HepG2 (cell line): Measurements from ENCODE around the gene COPZ1. TPM values are rescaled to one million over a fixed set of nuclear protein-coding genes. Genes with fewer than 3 reads are reported as not detected.

Experiments
- ATAC-seq: fragments of 200-7000 bp; cut with Tn5 transposase; 3 replicates; pipeline ENCODE4 v1.9.1; 2020; ENCODE audit warnings: mild to moderate bottlenecking, moderate library complexity
- BruUV-seq: library from RNA; stranded (reverse); fragments of 400-500 nt; replicated peaks from 2 replicates; lab custom pipeline; 2021; lab: Mats Ljungman, UMichigan
- CTCF ChIA-PET: fragments of 300-600 bp; formaldehyde crosslinking; extraction: SDS; loops from one replicate; lab custom pipeline; 2021; ENCODE audit warnings: low total read pairs, inconsistent platforms, low intra/inter-chr PET ratio; lab: Yijun Ruan, JAX
- POLR2A ChIA-PET: fragments of 350-600 bp; sonication (Branson Sonifier 250); formaldehyde crosslinking; loops from one replicate; lab custom pipeline; 2020; ENCODE audit warnings: antibody characterized with exemption, inconsistent platforms; lab: Yijun Ruan, JAX
- DNase-seq: peaks from one replicate; pipeline ENCODE4 v3.0.0-alpha.2; 2015; ENCODE audit warnings: low spot score
- FAIRE-seq: peaks from 3 replicates; lab custom pipeline; 2011; peaks lifted over from hg19 to GRCh38; lab: Jason Lieb, UNC
- H2AFZ ChIP-seq: one replicate; pipeline ENCODE4 v1.6.1; 2011; ENCODE audit warnings: low read length, inconsistent platforms
- H3K27ac ChIP-seq: fragments of 300-600 bp; 3 replicates; pipeline ENCODE4 v1.8.0; 2011; ENCODE audit warnings: mixed run types, mild to moderate bottlenecking, mixed read lengths, low read length, inconsistent platforms; ENCODE audit not compliant: insufficient read depth; ENCODE audit errors: extremely low read length
- H3K27me3 ChIP-seq, 2 experiments: fragments of 200-600 bp in 1 of 2; 2 replicates in 1 of 2; 3 replicates in 1 of 2; pipeline versions ENCODE4 v1.6.0 to v1.8.0; 2011; ENCODE audit warnings: low read length in 2 of 2, mild to moderate bottlenecking in 2 of 2, moderate library complexity in 2 of 2, inconsistent platforms in 1 of 2; ENCODE audit not compliant: insufficient read depth in 2 of 2, control insufficient read depth in 1 of 2
- H3K36me3 ChIP-seq, 2 experiments: fragments of 200-600 bp in 1 of 2; replicated peaks in 1 of 2; 2 replicates in 1 of 2; 3 replicates in 1 of 2; pipeline versions ENCODE4 v1.5.1 to v1.8.0; 2011; ENCODE audit warnings: low read length in 2 of 2, inconsistent platforms in 1 of 2; ENCODE audit not compliant: insufficient read depth in 2 of 2, control insufficient read depth in 1 of 2
- H3K4me1 ChIP-seq: 2 replicates; pipeline ENCODE4 v1.5.1; 2012; ENCODE audit warnings: low read length, inconsistent platforms; ENCODE audit not compliant: insufficient read depth
- H3K4me2 ChIP-seq: 2 replicates; pipeline ENCODE4 v1.6.0; 2011; ENCODE audit warnings: low read depth, low read length, inconsistent platforms
- H3K4me3 ChIP-seq, 3 experiments: fragments of 200-600 bp in 1 of 3; sonication (generic), shearing (Covaris generic) in 1 of 3; replicated peaks in 1 of 3; 2 replicates each; pipeline ENCODE4 v1.5.1; 2011 to 2016; ENCODE audit warnings: low read length in 3 of 3, inconsistent platforms in 2 of 3, low read depth in 2 of 3, mild to moderate bottlenecking in 2 of 3, control low read depth in 1 of 3, mixed read lengths in 1 of 3; ENCODE audit not compliant: insufficient read depth in 1 of 3
- H3K79me2 ChIP-seq: one replicate; pipeline ENCODE4 v1.6.1; 2011; ENCODE audit warnings: low read length, inconsistent platforms; ENCODE audit not compliant: insufficient read depth
- H3K9ac ChIP-seq: 2 replicates; pipeline ENCODE4 v1.6.0; 2011; ENCODE audit warnings: mild to moderate bottlenecking, low read depth, low read length, inconsistent platforms; ENCODE audit not compliant: insufficient read depth
- H3K9me3 ChIP-seq: 2 replicates; pipeline ENCODE4 v1.5.1; 2012; ENCODE audit warnings: mild to moderate bottlenecking, low read length
- H4K20me1 ChIP-seq: 2 replicates; pipeline ENCODE4 v1.6.0; 2011; ENCODE audit warnings: inconsistent platforms, mild to moderate bottlenecking, low read length, moderate library complexity; ENCODE audit not compliant: insufficient read depth
- HOXA3 ChIP-seq: sonication (generic); formaldehyde crosslinking; IDR thresholded peaks from 2 replicates; pipeline ENCODE4 v1.5.0; 2020; ENCODE audit warnings: missing genetic modification reagents
- MAFF ChIP-seq: IDR thresholded peaks from 2 replicates; pipeline ENCODE4 v1.6.1; 2011; ENCODE audit warnings: low read depth, low read length, improper control_type of control experiment
- MAFK ChIP-seq, 2 experiments: IDR thresholded peaks in 1 of 2; conservative IDR thresholded peaks in 1 of 2; 2 replicates each; pipeline ENCODE4 v1.6.1; 2011; ENCODE audit warnings: improper control_type of control experiment in 2 of 2, low read length in 2 of 2
- PTBP1 ChIP-seq: fragments of 200-400 bp; formaldehyde crosslinking; IDR thresholded peaks from 2 replicates; pipeline ENCODE4 v1.6.1; 2018; ENCODE audit warnings: low read length, low read depth; ENCODE audit not compliant: poor library complexity, severe bottlenecking
- STAG1 ChIP-seq: sonication (generic); formaldehyde crosslinking; IDR thresholded peaks from 2 replicates; pipeline ENCODE4 v1.4.0; 2020; ENCODE audit warnings: missing genetic modification reagents
- TEAD2 ChIP-seq: sonication (generic); formaldehyde crosslinking; IDR thresholded peaks from 2 replicates; pipeline ENCODE4 v1.9.0; 2021; ENCODE audit warnings: missing genetic modification reagents
- ZNF30 ChIP-seq: sonication (generic); formaldehyde crosslinking; IDR thresholded peaks from 2 replicates; pipeline ENCODE4 v1.5.0; 2020; ENCODE audit warnings: mild to moderate bottlenecking, missing genetic modification reagents
- ZNF407 ChIP-seq: sonication (generic); formaldehyde crosslinking; IDR thresholded peaks from one replicate; pipeline ENCODE4 v1.5.1; 2020; ENCODE audit warnings: mild to moderate bottlenecking, missing genetic modification reagents; ENCODE audit errors: not compliant biosample characterization
- ZNF572 ChIP-seq: sonication (generic); formaldehyde crosslinking; IDR thresholded peaks from 2 replicates; pipeline ENCODE4 v1.5.1; 2020; ENCODE audit warnings: mild to moderate bottlenecking, missing genetic modification reagents
- WGBS: methylation state at CpG from one replicate; pipeline ENCODE4 v1.1.6; 2017; ENCODE audit warnings: low lambda C conversion rate; 5-methylcytosine and 5-hydroxymethylcytosine counted together
- in situ Hi-C: cut with HindIII; loops from 2 replicates; pipeline ENCODE4 v1.10.0; 2017; ENCODE audit warnings: low pct_unique_long_range_greater_than_20kb; ENCODE audit not compliant: extremely low pct_ligation_motif_present
- intact Hi-C: fragments of 100-400 bp; cut with micrococcal nuclease; formaldehyde crosslinking; loops from one replicate; pipeline ENCODE4 v1.10.0; 2022; ENCODE audit not compliant: unreplicated experiment
- polyA plus RNA-seq, 8 experiments: library from polyadenylated mRNA; depleted of rRNA in 3 of 8; stranded (reverse) in 7 of 8; unstranded in 1 of 8; fragments of >200 nt; fragmentation: Illumina TruSeq in 4 of 8; extraction: Trizol in 4 of 8; gene quantifications; 2 replicates each; pipeline versions ENCODE4 v1.2.1 to v1.2.3, GENCODE V29; 2011 to 2016; ENCODE audit warnings: low read depth in 4 of 8, missing spikeins in 1 of 8, mixed read lengths in 1 of 8; ENCODE audit not compliant: insufficient read depth in 1 of 8
- total RNA-seq, 5 experiments: library from RNA; depleted of rRNA; stranded (reverse); fragments of >200 nt; fragmentation: Illumina TruSeq; extraction: Trizol; gene quantifications; 2 replicates each; pipeline ENCODE4 v1.2.3, GENCODE V29; 2016; ENCODE audit warnings: low read depth in 1 of 5
- TF ChIP-seq, protein P1 (sequence below): sonication (generic); formaldehyde crosslinking; IDR thresholded peaks from 2 replicates; pipeline ENCODE4 v1.5.1; 2020; ENCODE audit warnings: missing genetic modification reagents, mild to moderate bottlenecking, borderline replicate concordance

COPZ1 gene
- total and polyA plus RNA-seq, 2 of the 13 experiments (the other 11 are each of a cell fraction or from before 2014, with no cell fraction given) = 125 to 184 TPM

GRCh38 chr12:54374562-54375258 lies 49.8 kb downstream of the COPZ1 start:
- POLR2A ChIA-PET = no interaction called here
- WGBS = 0% methylated on average over 1 of the region's 2 CpGs

DNA sequence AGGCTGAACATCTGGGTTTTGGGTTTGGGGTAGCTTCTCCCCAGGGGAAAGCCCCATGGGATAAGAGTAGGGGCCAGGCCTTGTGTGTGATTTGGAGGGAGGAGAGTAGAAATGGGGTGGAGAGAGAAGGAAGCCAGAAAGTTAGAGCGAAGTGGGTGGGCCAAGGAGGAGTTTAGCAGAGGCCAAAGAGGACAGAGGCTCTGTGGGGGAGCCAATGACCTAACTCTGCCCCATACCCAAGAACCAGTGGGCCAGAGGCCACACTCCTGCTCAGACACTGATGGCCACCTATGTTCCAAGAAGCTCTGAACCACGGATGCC lies 50.3 kb downstream of the COPZ1 start:
- Histone ChIP-seq H2AFZ (no peak overlapping the region), H4K20me1 (no peaks in the 10 kb centered on the region), H3K4me1 (peaks cover 27% of the 10 kb centered on the region), H3K9ac (no peak overlapping the region), H3K9me3 (no peaks in the 10 kb centered on the region), H3K36me3 (no peaks in the 10 kb centered on the region), H3K4me3 (no peak overlapping the region), H3K27ac (no peak overlapping the region), H3K79me2 (no peaks in the 10 kb centered on the region), H3K27me3 (peaks cover 0 to 14% of the 10 kb centered on the region in 2 experiments; a peak in 1 of 5 replicates), H3K4me2 (no peak overlapping the region)
- ChIA-PET POLR2A (no interaction called here), CTCF (no interaction called here)
- intact Hi-C loops (no loop called here), in situ Hi-C loops (loop anchor here (10.0 kb wide), 1 partner anchor 380 kb away; no protein-coding TSS in a partner anchor)
- no peak for DNase-seq
- 21% methylated on average over 2 of the region's 2 CpGs for WGBS
- no TSS peak for BruUV-seq
- no peak for ATAC-seq
- no peak for FAIRE-seq
- no peak for TF ChIP-seq ZNF407 (CRISPR knock-in tag)

More at GRCh38 chr12:54374562-54375258, 49.8 kb downstream of the COPZ1 start:
- no peaks in the 10 kb centered on the region for H3K9me3 ChIP-seq
- no peaks in the 10 kb centered on the region for H3K79me2 ChIP-seq
- no peak for FAIRE-seq
- DNase-seq = no peak
- in situ Hi-C loops = loop anchor here (10.0 kb wide), 1 partner anchor 380 kb away; no protein-coding TSS in a partner anchor
- no peak for TF ChIP-seq ZNF30
- TF ChIP-seq PTBP1 = no peak
- TF ChIP-seq MAFK (conservative IDR thresholded peaks at IDR 0.05 in 1 of 2, IDR thresholded peaks at IDR 0.05 in 1 of 2; ENCODE audit: low read length in 2 of 2) = peak; percentile 29 to 50; a peak in 2 of 4 replicates
- TF ChIP-seq ZNF572 (CRISPR knock-in tag) = no peak
- TF ChIP-seq HOXA3 (CRISPR knock-in tag) = no peak
- TF ChIP-seq, protein P1, sequence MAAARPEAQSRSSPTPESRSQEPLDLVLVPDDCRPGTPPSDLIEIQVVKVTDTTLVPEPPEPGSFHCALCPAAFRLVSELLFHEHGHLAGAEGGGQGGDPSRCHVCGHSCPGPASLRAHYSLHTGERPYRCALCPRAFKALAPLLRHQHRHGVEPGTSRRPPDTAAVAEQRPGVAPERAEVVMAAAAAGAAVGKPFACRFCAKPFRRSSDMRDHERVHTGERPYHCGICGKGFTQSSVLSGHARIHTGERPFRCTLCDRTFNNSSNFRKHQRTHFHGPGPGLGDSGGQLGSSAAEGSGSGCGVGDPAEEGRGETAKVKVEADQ (CRISPR knock-in tag) = no peak
- TF ChIP-seq MAFF = 0 out of 2 replicates have a peak, but pooled peaks have one; percentile 5
- no peak for TF ChIP-seq TEAD2 (CRISPR knock-in tag)
- TF ChIP-seq STAG1 = no peak
- TF ChIP-seq, all 625 proteins: peak for 2
- CTCF ChIA-PET = no interaction called here
- no peak overlapping the region for H3K9ac ChIP-seq
- no peak overlapping the region for H2AFZ ChIP-seq
- H3K27me3 ChIP-seq = peaks cover 0 to 14% of the 10 kb centered on the region in 2 experiments; a peak in 1 of 5 replicates
- ATAC-seq = no peak
- peaks cover 27% of the 10 kb centered on the region for H3K4me1 ChIP-seq
- no TSS peak for BruUV-seq
- no peaks in the 10 kb centered on the region for H4K20me1 ChIP-seq
- intact Hi-C loops = no loop called here
- H3K36me3 ChIP-seq = no peaks in the 10 kb centered on the region
- no peak overlapping the region for H3K4me3 ChIP-seq
- H3K4me2 ChIP-seq = no peak overlapping the region
- no peak overlapping the region for H3K27ac ChIP-seq
